Ishikawa (cell line): ENCODE results near the gene HOXB5.

Experiments
- CEBPB ChIP-seq: IDR thresholded peaks from 2 replicates; pipeline ENCODE4 v1.6.1; 2012
- CREB1 ChIP-seq: IDR thresholded peaks from 2 replicates; pipeline ENCODE4 v1.6.1; 2012; ENCODE audit warnings: low read depth
- EGR1 ChIP-seq: IDR thresholded peaks from 2 replicates; pipeline ENCODE4 v1.6.1; 2012
- EP300 ChIP-seq: IDR thresholded peaks from 2 replicates; pipeline ENCODE4 v1.6.1; 2012; ENCODE audit warnings: borderline replicate concordance
- FOXM1 ChIP-seq: IDR thresholded peaks from 2 replicates; pipeline ENCODE4 v1.6.1; 2012; ENCODE audit warnings: low read depth, borderline replicate concordance
- NFIC ChIP-seq: IDR thresholded peaks from 2 replicates; pipeline ENCODE4 v1.6.1; 2012
- RAD21 ChIP-seq: IDR thresholded peaks from 2 replicates; pipeline ENCODE4 v1.6.1; 2012; ENCODE audit warnings: low read depth
- TAF1 ChIP-seq: IDR thresholded peaks from 2 replicates; pipeline ENCODE4 v1.6.1; 2012; ENCODE audit warnings: low read depth, mild to moderate bottlenecking
- TCF12 ChIP-seq: IDR thresholded peaks from 2 replicates; pipeline ENCODE4 v1.6.1; 2012; ENCODE audit warnings: low read depth
- TEAD4 ChIP-seq: IDR thresholded peaks from 2 replicates; pipeline ENCODE4 v1.6.1; 2012
- YY1 ChIP-seq: IDR thresholded peaks from 2 replicates; pipeline ENCODE4 v1.6.1; 2012; ENCODE audit warnings: low read depth
- ZBTB7A ChIP-seq: IDR thresholded peaks from 2 replicates; pipeline ENCODE4 v1.6.1; 2012; ENCODE audit warnings: low read depth
- TF ChIP-seq, protein P1 (sequence below): IDR thresholded peaks from 2 replicates; pipeline ENCODE4 v1.6.1; 2012
- TF ChIP-seq, protein P2 (sequence below): IDR thresholded peaks from 2 replicates; pipeline ENCODE4 v1.6.1; 2012; ENCODE audit warnings: low read depth, mild to moderate bottlenecking
- TF ChIP-seq, protein P3 (sequence below): IDR thresholded peaks from 2 replicates; pipeline ENCODE4 v1.6.1; 2012

The HOXB5 gene

DNA sequence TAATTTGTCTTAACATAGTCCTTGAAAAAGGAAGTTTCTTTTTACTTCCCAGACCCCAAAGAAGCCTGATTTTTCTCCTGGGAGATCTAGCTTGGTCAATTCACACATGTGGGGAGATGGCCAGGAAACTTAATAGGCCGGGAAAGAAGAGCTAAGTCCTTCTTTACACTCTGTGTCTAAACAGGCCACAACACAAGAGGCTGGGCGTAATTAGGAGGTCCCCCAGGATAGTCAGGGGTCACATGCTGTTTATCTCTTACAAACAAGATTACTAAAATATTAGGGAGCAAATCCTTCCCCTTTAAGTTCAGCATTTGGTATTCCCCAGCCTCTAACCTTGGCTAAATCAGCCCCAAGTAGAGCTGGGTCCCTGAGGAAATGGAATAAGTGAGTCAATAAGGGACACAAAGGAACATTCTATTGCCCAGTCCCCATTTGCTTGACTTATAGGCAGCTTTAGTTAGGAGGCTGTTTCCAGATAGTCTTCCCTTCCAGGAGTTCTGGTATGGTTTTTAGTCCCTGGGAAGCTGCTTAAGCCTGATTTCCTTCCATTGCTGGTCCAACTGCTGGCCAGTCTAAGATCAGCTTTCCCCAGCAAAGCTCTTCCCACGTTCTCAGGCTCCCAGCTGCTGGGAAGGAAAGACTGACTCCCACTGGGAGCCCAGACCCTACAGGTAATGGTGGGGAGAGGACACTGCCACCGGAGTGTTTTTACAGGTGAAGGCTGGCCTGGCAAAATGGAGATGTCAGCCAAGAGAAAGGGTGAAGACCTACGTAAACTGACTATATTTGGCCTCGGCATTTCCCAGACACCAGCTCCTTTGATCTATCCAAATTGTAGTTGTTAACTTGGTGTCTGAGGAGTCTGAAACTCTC is 46.6 kb upstream of the HOXB5 start:
- no peak for TF ChIP-seq CEBPB
- no peak for TF ChIP-seq NFIC
- TF ChIP-seq TEAD4, result no peak
- TF ChIP-seq, protein P1, sequence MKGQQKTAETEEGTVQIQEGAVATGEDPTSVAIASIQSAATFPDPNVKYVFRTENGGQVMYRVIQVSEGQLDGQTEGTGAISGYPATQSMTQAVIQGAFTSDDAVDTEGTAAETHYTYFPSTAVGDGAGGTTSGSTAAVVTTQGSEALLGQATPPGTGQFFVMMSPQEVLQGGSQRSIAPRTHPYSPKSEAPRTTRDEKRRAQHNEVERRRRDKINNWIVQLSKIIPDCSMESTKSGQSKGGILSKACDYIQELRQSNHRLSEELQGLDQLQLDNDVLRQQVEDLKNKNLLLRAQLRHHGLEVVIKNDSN, result no peak
- no peak for TF ChIP-seq TCF12
- TF ChIP-seq, protein P2, sequence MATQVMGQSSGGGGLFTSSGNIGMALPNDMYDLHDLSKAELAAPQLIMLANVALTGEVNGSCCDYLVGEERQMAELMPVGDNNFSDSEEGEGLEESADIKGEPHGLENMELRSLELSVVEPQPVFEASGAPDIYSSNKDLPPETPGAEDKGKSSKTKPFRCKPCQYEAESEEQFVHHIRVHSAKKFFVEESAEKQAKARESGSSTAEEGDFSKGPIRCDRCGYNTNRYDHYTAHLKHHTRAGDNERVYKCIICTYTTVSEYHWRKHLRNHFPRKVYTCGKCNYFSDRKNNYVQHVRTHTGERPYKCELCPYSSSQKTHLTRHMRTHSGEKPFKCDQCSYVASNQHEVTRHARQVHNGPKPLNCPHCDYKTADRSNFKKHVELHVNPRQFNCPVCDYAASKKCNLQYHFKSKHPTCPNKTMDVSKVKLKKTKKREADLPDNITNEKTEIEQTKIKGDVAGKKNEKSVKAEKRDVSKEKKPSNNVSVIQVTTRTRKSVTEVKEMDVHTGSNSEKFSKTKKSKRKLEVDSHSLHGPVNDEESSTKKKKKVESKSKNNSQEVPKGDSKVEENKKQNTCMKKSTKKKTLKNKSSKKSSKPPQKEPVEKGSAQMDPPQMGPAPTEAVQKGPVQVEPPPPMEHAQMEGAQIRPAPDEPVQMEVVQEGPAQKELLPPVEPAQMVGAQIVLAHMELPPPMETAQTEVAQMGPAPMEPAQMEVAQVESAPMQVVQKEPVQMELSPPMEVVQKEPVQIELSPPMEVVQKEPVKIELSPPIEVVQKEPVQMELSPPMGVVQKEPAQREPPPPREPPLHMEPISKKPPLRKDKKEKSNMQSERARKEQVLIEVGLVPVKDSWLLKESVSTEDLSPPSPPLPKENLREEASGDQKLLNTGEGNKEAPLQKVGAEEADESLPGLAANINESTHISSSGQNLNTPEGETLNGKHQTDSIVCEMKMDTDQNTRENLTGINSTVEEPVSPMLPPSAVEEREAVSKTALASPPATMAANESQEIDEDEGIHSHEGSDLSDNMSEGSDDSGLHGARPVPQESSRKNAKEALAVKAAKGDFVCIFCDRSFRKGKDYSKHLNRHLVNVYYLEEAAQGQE, result no peak
- TF ChIP-seq YY1, result no peak
- TF ChIP-seq CREB1, result no peak
- no peak for TF ChIP-seq TAF1
- TF ChIP-seq EGR1, result no peak
- TF ChIP-seq, protein P3, sequence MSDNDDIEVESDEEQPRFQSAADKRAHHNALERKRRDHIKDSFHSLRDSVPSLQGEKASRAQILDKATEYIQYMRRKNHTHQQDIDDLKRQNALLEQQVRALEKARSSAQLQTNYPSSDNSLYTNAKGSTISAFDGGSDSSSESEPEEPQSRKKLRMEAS, result no peak
- TF ChIP-seq ZBTB7A, result no peak
- TF ChIP-seq EP300, result no peak
- no peak for TF ChIP-seq FOXM1
- TF ChIP-seq RAD21, result no peak

DNA sequence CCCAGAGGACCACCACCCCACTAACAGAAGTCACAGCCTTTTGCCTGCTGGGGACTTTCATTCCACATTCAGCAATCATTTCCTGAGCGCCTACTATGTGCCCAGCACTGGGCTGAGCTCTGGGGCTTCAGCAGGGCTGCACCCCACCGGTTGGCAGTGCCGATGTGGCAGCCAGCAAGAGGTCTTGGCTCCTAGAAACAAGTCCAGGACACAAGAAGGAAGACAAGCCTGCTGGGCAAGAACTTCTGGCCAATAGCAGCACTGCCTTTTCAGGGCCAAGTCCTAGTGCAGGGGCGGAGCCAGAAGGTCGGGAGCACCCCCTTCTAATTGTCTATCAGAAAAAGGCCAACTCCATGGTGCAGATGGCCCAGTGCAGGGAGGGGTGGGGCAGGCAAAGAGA is 45.6 kb upstream of the HOXB5 start:
- no peak for TF ChIP-seq EP300
- TF ChIP-seq YY1, result no peak
- TF ChIP-seq TCF12, result no peak
- no peak for TF ChIP-seq CEBPB
- TF ChIP-seq ZBTB7A, result no peak
- TF ChIP-seq, protein P3, result no peak
- TF ChIP-seq CREB1, result no peak
- TF ChIP-seq NFIC, result no peak
- TF ChIP-seq FOXM1, result no peak
- TF ChIP-seq, protein P1, result no peak
- no peak for TF ChIP-seq RAD21
- TF ChIP-seq TEAD4, result no peak
- no peak for TF ChIP-seq EGR1
- TF ChIP-seq, protein P2, result no peak
- no peak for TF ChIP-seq TAF1

DNA sequence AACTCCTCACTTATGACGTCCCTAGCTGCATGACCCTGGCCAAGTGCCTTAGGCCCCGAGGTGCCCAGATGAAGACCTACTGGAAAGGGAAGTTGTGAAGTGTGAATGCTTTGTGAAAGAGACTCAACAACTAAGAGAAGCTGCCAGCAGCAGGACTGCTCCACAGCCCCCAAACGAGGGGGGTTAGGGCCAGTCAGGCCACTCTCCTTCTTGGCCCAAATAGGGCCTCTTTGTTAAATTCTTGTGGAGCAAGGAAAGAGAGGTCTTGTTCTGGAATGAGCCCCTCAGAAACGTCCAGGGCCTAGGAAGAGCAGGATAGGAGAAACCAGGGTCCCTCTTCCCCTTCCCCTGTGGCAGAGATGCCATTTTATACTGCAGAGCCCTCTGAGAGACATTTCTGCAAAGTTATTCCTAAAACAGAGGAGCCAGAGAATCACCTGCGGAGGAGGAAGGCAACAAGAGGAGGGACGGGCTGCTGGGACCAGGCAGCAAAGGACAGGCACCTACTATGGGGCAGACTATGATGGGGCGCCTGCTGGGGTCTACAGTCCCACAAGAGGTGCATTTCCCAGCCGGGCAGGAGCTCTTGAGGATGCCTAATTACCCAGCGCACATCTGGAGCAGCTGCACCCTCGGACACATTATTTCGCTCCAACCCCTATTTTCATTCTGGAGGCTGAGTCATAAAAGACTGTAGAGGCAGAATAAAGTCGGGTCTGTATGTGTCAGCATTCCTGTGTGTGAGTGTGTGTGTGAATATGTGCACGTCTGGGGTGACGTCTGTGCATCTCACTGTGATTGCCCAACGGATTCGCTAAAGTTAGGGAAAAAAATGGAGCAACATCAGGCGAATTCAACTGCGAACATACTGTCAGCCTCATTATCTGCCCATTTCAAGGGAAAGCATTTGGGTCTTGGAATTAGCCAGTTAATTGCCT is 44.0 kb upstream of the HOXB5 start:
- TF ChIP-seq EP300 (no peak), FOXM1 (no peak), CEBPB (no peak), EGR1 (no peak), YY1 (no peak), TAF1 (no peak), TEAD4 (no peak), RAD21 (no peak), NFIC (no peak), ZBTB7A (no peak), CREB1 (no peak), TCF12 (no peak)
- TF ChIP-seq, protein P3, result no peak
- TF ChIP-seq, protein P1, result no peak
- TF ChIP-seq, protein P2, result no peak
